Progenitor cell of endocrine pancreas (in vitro differentiated cells): ENCODE data around the gene ISOC1. TPM values are rescaled to one million over a fixed set of nuclear protein-coding genes. Genes with fewer than 3 reads are reported as not detected.

Source experiments
- DNase-seq: peaks from one replicate; pipeline ENCODE4 v3.0.0; 2021; ENCODE audit warnings: low spot score; ENCODE audit not compliant: unreplicated experiment
- H3K27ac Mint-ChIP-seq: 2 replicates; pipeline ENCODE4 v1.8.0; 2021; ENCODE audit warnings: mild to moderate bottlenecking, moderate library complexity, mixed read lengths
- H3K27me3 Mint-ChIP-seq: 2 replicates; pipeline ENCODE4 v1.8.0; 2021; ENCODE audit warnings: mixed read lengths
- H3K36me3 Mint-ChIP-seq: 2 replicates; pipeline ENCODE4 v1.8.0; 2022; ENCODE audit warnings: mixed read lengths; ENCODE audit not compliant: insufficient read depth
- H3K4me1 Mint-ChIP-seq: 2 replicates; pipeline ENCODE4 v1.8.0; 2021; ENCODE audit warnings: low read depth, mixed read lengths
- H3K4me3 Mint-ChIP-seq: 2 replicates; pipeline ENCODE4 v1.8.0; 2021; ENCODE audit warnings: low read depth, mild to moderate bottlenecking, moderate library complexity, mixed read lengths
- H3K9me3 Mint-ChIP-seq: 2 replicates; pipeline ENCODE4 v1.8.0; 2021; ENCODE audit warnings: low read depth, mixed read lengths
- CTCF ChIP-seq: fragments of 200-600 bp; sonication (generic); IDR thresholded peaks from one replicate; pipeline ENCODE4 v1.5.0; 2021; ENCODE audit warnings: antibody characterized with exemption, mild to moderate bottlenecking; ENCODE audit not compliant: unreplicated experiment
- total RNA-seq: library from RNA; stranded (reverse); gene quantifications from 2 replicates; pipeline ENCODE4 v1.2.1, GENCODE V29; 2021

The ISOC1 gene
- total RNA-seq, 1 donor from 2014 or later: 29.4 TPM

- H3K27ac Mint-ChIP-seq: no peak overlapping the region
- no peak for DNase-seq
- no peaks in the 10 kb centered on the region for H3K9me3 Mint-ChIP-seq
- no peak for TF ChIP-seq CTCF
- H3K36me3 Mint-ChIP-seq: no peaks in the 10 kb centered on the region
- H3K4me3 Mint-ChIP-seq: no peak overlapping the region
- peaks cover 20% of the 10 kb centered on the region for H3K4me1 Mint-ChIP-seq
- H3K27me3 Mint-ChIP-seq: no peaks in the 10 kb centered on the region
Measured at GRCh38 chr5:129099184-129099569, 4.6 kb downstream of the ISOC1 start.

- Mint-ChIP-seq H3K4me3 (no peak overlapping the region), H3K4me1 (peaks cover 15% of the 10 kb centered on the region)
Measured at GRCh38 chr5:129101794-129102193, 7.2 kb downstream of the ISOC1 start.

GRCh38 chr5:129103397-129103796 lies 8.8 kb downstream of the ISOC1 start:
- no peak overlapping the region for H3K27ac Mint-ChIP-seq
- peaks cover 14% of the 10 kb centered on the region for H3K4me1 Mint-ChIP-seq
- no peak overlapping the region for H3K4me3 Mint-ChIP-seq
- no peaks in the 10 kb centered on the region for H3K27me3 Mint-ChIP-seq
- H3K9me3 Mint-ChIP-seq: no peaks in the 10 kb centered on the region
- peaks cover 11% of the 10 kb centered on the region for H3K36me3 Mint-ChIP-seq
- no peak for DNase-seq
- no peak for TF ChIP-seq CTCF

More at GRCh38 chr5:129101794-129102193, 7.2 kb downstream of the ISOC1 start:
- no peak for DNase-seq
- Mint-ChIP-seq H3K27ac (peak overlapping the region; percentile 66), H3K9me3 (no peaks in the 10 kb centered on the region), H3K27me3 (no peaks in the 10 kb centered on the region), H3K36me3 (peaks cover 5% of the 10 kb centered on the region)
- TF ChIP-seq CTCF: no peak

GRCh38 chr5:129104915-129105455 lies 10.4 kb downstream of the ISOC1 start:
- no peaks in the 10 kb centered on the region for H3K27me3 Mint-ChIP-seq
- DNase-seq: no peak
- H3K9me3 Mint-ChIP-seq: no peaks in the 10 kb centered on the region
- no peak for TF ChIP-seq CTCF
- H3K4me1 Mint-ChIP-seq: peaks cover 12% of the 10 kb centered on the region
- H3K36me3 Mint-ChIP-seq: peaks cover 15% of the 10 kb centered on the region
- no peak overlapping the region for H3K4me3 Mint-ChIP-seq
- H3K27ac Mint-ChIP-seq: peak overlapping the region; percentile 8

GRCh38 chr5:129107637-129108036 lies 13.1 kb downstream of the ISOC1 start:
- Mint-ChIP-seq H3K27me3 (no peaks in the 10 kb centered on the region), H3K4me3 (no peak overlapping the region), H3K9me3 (no peaks in the 10 kb centered on the region), H3K4me1 (peaks cover 10% of the 10 kb centered on the region), H3K27ac (no peak overlapping the region), H3K36me3 (peaks cover 15% of the 10 kb centered on the region)
- TF ChIP-seq CTCF: no peak
- no peak for DNase-seq
